Thoracic aorta (tissue), 2 donors: ENCODE data around the gene NEBL. TPM values are rescaled to one million over a fixed set of nuclear protein-coding genes. Genes with fewer than 3 reads are reported as not detected.

Source experiments
- ATAC-seq: fragments of 150-250 bp; one replicate; pipeline ENCODE4 v1.8.0; 2017; ENCODE audit warnings: low read depth; ENCODE audit not compliant: insufficient number of reproducible peaks, low FRiP score
- DNase-seq: peaks from one replicate; pipeline ENCODE4 v3.0.0-alpha.2; 2020; ENCODE audit warnings: low spot score
- H3K27ac ChIP-seq, 2 donors: fragments of 200-600 bp; sonication (generic); 1 replicate in 1 of 2; 2 replicates in 1 of 2; pipeline ENCODE4 v1.5.1; 2016; ENCODE audit warnings: mild to moderate bottlenecking in 2 of 2, moderate library complexity in 2 of 2
- H3K27me3 ChIP-seq: fragments of 200-600 bp; sonication (generic); replicated peaks from 2 replicates; pipeline ENCODE4 v1.6.0; 2016; ENCODE audit warnings: mild to moderate bottlenecking; ENCODE audit not compliant: insufficient read depth
- H3K36me3 ChIP-seq: fragments of 200-600 bp; sonication (generic); one replicate; pipeline ENCODE4 v1.5.1; 2016
- H3K4me1 ChIP-seq, 2 donors: fragments of 200-600 bp; sonication (generic); 1 replicate in 1 of 2; 2 replicates in 1 of 2; pipeline versions ENCODE4 v1.5.1 to v1.6.0; 2016; ENCODE audit warnings: low read depth in 2 of 2, mild to moderate bottlenecking in 1 of 2; ENCODE audit not compliant: control insufficient read depth in 1 of 2
- H3K4me3 ChIP-seq: fragments of 200-600 bp; sonication (generic); 2 replicates; pipeline ENCODE4 v1.5.1; 2016; ENCODE audit warnings: mild to moderate bottlenecking
- H3K9me3 ChIP-seq: fragments of 200-600 bp; sonication (generic); 2 replicates; pipeline ENCODE4 v1.5.1; 2016
- CTCF ChIP-seq: fragments of 200-600 bp; sonication (generic); IDR thresholded peaks from one replicate; pipeline ENCODE4 v1.5.1; 2019; ENCODE audit warnings: antibody characterized with exemption
- total RNA-seq, 2 donors: library from RNA; depleted of rRNA; stranded (reverse); fragments of >200 nt; gene quantifications; one replicate each; pipeline versions ENCODE4 v1.1.0 to v1.2.3, GENCODE V29; 2016

NEBL gene
- total RNA-seq, 2 donors from 2014 or later, result 1.4 to 4.7 TPM

GRCh38 chr10:20936396-20936795 is 39.3 kb upstream of the NEBL start:
- TF ChIP-seq CTCF, result no peak
- Histone ChIP-seq H3K36me3 (no peaks in the 10 kb centered on the region), H3K27me3 (no peaks in the 10 kb centered on the region), H3K4me1 (no peaks in the 10 kb centered on the region), H3K27ac (no peak overlapping the region), H3K9me3 (no peaks in the 10 kb centered on the region), H3K4me3 (no peak overlapping the region)
- DNase-seq (no peak), ATAC-seq (no peak)

- ATAC-seq (no peak), DNase-seq (no peak)
- Histone ChIP-seq H3K4me1 (no peaks in the 10 kb centered on the region), H3K27ac (no peak overlapping the region), H3K4me3 (no peak overlapping the region), H3K36me3 (no peaks in the 10 kb centered on the region), H3K27me3 (no peaks in the 10 kb centered on the region), H3K9me3 (no peaks in the 10 kb centered on the region)
- TF ChIP-seq CTCF, result no peak
These were observed 38.8 kb upstream of the NEBL start for GRCh38 chr10:20935931-20936330.

GRCh38 chr10:20935301-20935700 is 38.2 kb upstream of the NEBL start:
- H3K9me3 ChIP-seq, result no peaks in the 10 kb centered on the region
- H3K36me3 ChIP-seq, result no peaks in the 10 kb centered on the region
- no peak overlapping the region for H3K4me3 ChIP-seq
- no peak for ATAC-seq
- DNase-seq, result no peak
- H3K27me3 ChIP-seq, result no peaks in the 10 kb centered on the region
- no peak overlapping the region for H3K27ac ChIP-seq
- TF ChIP-seq CTCF, result no peak
- no peaks in the 10 kb centered on the region for H3K4me1 ChIP-seq

- DNase-seq (no peak), ATAC-seq (no peak)
- H3K9me3 ChIP-seq, result no peaks in the 10 kb centered on the region
- H3K36me3 ChIP-seq, result no peaks in the 10 kb centered on the region
- no peak overlapping the region for H3K4me3 ChIP-seq
- no peaks in the 10 kb centered on the region for H3K4me1 ChIP-seq
- H3K27ac ChIP-seq, result no peak overlapping the region
- no peaks in the 10 kb centered on the region for H3K27me3 ChIP-seq
- TF ChIP-seq CTCF, result no peak
These were observed 36.6 kb upstream of the NEBL start for GRCh38 chr10:20933705-20934104.

GRCh38 chr10:20932606-20933126 is 35.6 kb upstream of the NEBL start:
- H3K4me3 ChIP-seq, result no peak overlapping the region
- no peak overlapping the region for H3K27ac ChIP-seq
- ATAC-seq (no peak), DNase-seq (no peak)
- H3K36me3 ChIP-seq, result no peaks in the 10 kb centered on the region
- H3K4me1 ChIP-seq, result no peaks in the 10 kb centered on the region
- H3K27me3 ChIP-seq, result no peaks in the 10 kb centered on the region
- H3K9me3 ChIP-seq, result no peaks in the 10 kb centered on the region
- no peak for TF ChIP-seq CTCF
